Endothelial cell of umbilical vein (primary cell): Measurements from ENCODE around the gene NALCN.

Experiments
- CTCF ChIP-seq, 2 donors: IDR thresholded peaks; 1 replicate in 1 of 2; 2 replicates in 1 of 2; pipeline ENCODE4 v1.5.1; 2011; ENCODE audit warnings: low read length in 2 of 2, mild to moderate bottlenecking in 2 of 2, moderate library complexity in 2 of 2, control low read depth in 1 of 2, inconsistent platforms in 1 of 2, low read depth in 1 of 2; ENCODE audit not compliant: insufficient read depth in 1 of 2; ENCODE audit errors: extremely low read depth in 1 of 2
- EZH2 ChIP-seq: IDR thresholded peaks from 2 replicates; pipeline ENCODE4 v1.6.1; 2012; ENCODE audit warnings: borderline replicate concordance, low read depth, mild to moderate bottlenecking, moderate library complexity, low read length, inconsistent platforms; ENCODE audit not compliant: severe bottlenecking
- POLR2A ChIP-seq: IDR thresholded peaks from 2 replicates; pipeline ENCODE4 v1.6.1; 2012; ENCODE audit warnings: low read depth, mild to moderate bottlenecking, control low read depth, low read length

- TF ChIP-seq EZH2 (no peak), POLR2A (no peak), CTCF (IDR thresholded peaks at IDR 0.05; ENCODE audit: extremely low read depth in 1 of 2, insufficient read depth in 1 of 2, low read depth in 1 of 2, low read length in 2 of 2) (no peak)
Measured at GRCh38 chr13:101115762-101116171, 300.5 kb downstream of the NALCN start.
